GM12878 (cell line): Measurements from ENCODE around the gene TACR1. TPM values are rescaled to one million over a fixed set of nuclear protein-coding genes. Genes with fewer than 3 reads are reported as not detected.
"Not testable (repeated sequence)": the region's sequence is repeated elsewhere in the genome, so short reads cannot be mapped to it uniquely, and the experiment has no call there.

Experiments used
- ATAC-seq: fragments of 200-7000 bp; cut with Tn5 transposase; 3 replicates; pipeline ENCODE4 v1.9.1; 2020; ENCODE audit warnings: mild to moderate bottlenecking, moderate library complexity
- BruUV-seq: library from RNA; stranded (reverse); fragments of 400-500 nt; replicated peaks from 2 replicates; lab custom pipeline; 2021; lab: Mats Ljungman, UMichigan
- CTCF ChIA-PET: fragments of 300-600 bp; sonication (Branson Sonifier 250); formaldehyde crosslinking; extraction: SDS; loops from one replicate; lab custom pipeline; 2021; ENCODE audit warnings: inconsistent platforms; lab: Yijun Ruan, JAX
- POLR2A ChIA-PET: fragments of 350-600 bp; formaldehyde crosslinking; extraction: SDS; loops from one replicate; lab custom pipeline; 2021; ENCODE audit warnings: inconsistent platforms; lab: Charles Lee
- RAD21 ChIA-PET: fragments of 300-600 bp; sonication (Branson Sonifier 250); formaldehyde crosslinking; loops from one replicate; lab custom pipeline; 2023; ENCODE audit warnings: antibody characterized with exemption; ENCODE audit not compliant: unreplicated experiment; lab: Charles Lee
- SMC1A ChIA-PET: fragments of 300-600 bp; sonication (Branson Sonifier 250); formaldehyde crosslinking; loops from one replicate; lab custom pipeline; 2023; ENCODE audit not compliant: unreplicated experiment, uncharacterized antibody; lab: Charles Lee
- DNase-seq: peaks from one replicate; pipeline ENCODE4 v3.0.0-alpha.2; 2011; ENCODE audit warnings: low read depth, low spot score
- FAIRE-seq: peaks from 3 replicates; lab custom pipeline; 2011; peaks lifted over from hg19 to GRCh38; lab: Jason Lieb, UNC
- H2AFZ ChIP-seq: 2 replicates; pipeline ENCODE4 v1.6.0; 2011; ENCODE audit warnings: low read depth, low read length, control low read depth; ENCODE audit not compliant: control insufficient read depth
- H3K27ac ChIP-seq: 2 replicates; pipeline ENCODE4 v1.5.1; 2011; ENCODE audit warnings: control low read depth; ENCODE audit not compliant: control insufficient read depth, insufficient read depth
- H3K27me3 ChIP-seq, 2 experiments: replicated peaks in 1 of 2; 2 replicates each; pipeline versions ENCODE4 v1.6.0 to v1.6.1; 2011; ENCODE audit warnings: low read length in 1 of 2; ENCODE audit not compliant: control insufficient read depth in 2 of 2, insufficient read depth in 2 of 2
- H3K36me3 ChIP-seq, 2 experiments: 2 replicates each; pipeline ENCODE4 v1.5.1; 2011; ENCODE audit warnings: low read length in 1 of 2; ENCODE audit not compliant: control insufficient read depth in 2 of 2, insufficient read depth in 2 of 2
- H3K4me1 ChIP-seq: 2 replicates; pipeline ENCODE4 v1.6.1; 2011; ENCODE audit warnings: mild to moderate bottlenecking, low read length, moderate library complexity, mixed read lengths; ENCODE audit not compliant: control insufficient read depth, insufficient read depth
- H3K4me2 ChIP-seq: 2 replicates; pipeline ENCODE4 v1.6.0; 2011; ENCODE audit warnings: control low read depth; ENCODE audit not compliant: control insufficient read depth, insufficient read depth
- H3K4me3 ChIP-seq: fragments of 200-600 bp; sonication (generic); 2 replicates; pipeline ENCODE4 v1.5.1; 2016
- H3K79me2 ChIP-seq: 2 replicates; pipeline ENCODE4 v1.6.0; 2011; ENCODE audit warnings: low read length; ENCODE audit not compliant: control insufficient read depth, insufficient read depth
- H3K9ac ChIP-seq: 2 replicates; pipeline ENCODE4 v1.8.0; 2011; ENCODE audit warnings: low read length, control low read depth, mixed read lengths; ENCODE audit not compliant: control insufficient read depth, insufficient read depth
- H3K9me3 ChIP-seq: replicated peaks from 3 replicates; pipeline ENCODE4 v1.5.1; 2011; ENCODE audit warnings: mild to moderate bottlenecking, low read length; ENCODE audit not compliant: control insufficient read depth, insufficient read depth
- H4K20me1 ChIP-seq: 2 replicates; pipeline ENCODE4 v1.6.0; 2011; ENCODE audit not compliant: control insufficient read depth, insufficient read depth
- E2F8 ChIP-seq: fragments of 450-650 bp; IDR thresholded peaks from 2 replicates; pipeline ENCODE4 v1.6.1; 2018; ENCODE audit warnings: mild to moderate bottlenecking, low read depth, moderate library complexity; ENCODE audit not compliant: partially characterized antibody
- JUNB ChIP-seq: IDR thresholded peaks from 2 replicates; pipeline ENCODE4 v1.6.1; 2016; ENCODE audit warnings: antibody characterized with exemption, mild to moderate bottlenecking
- MEF2B ChIP-seq: fragments of 450-650 bp; IDR thresholded peaks from 2 replicates; pipeline ENCODE4 v1.6.1; 2018; ENCODE audit warnings: mild to moderate bottlenecking, moderate library complexity; ENCODE audit not compliant: partially characterized antibody, poor library complexity, severe bottlenecking
- RELA ChIP-seq: fragments of 450-650 bp; IDR thresholded peaks from 2 replicates; pipeline ENCODE4 v1.8.0; 2014; ENCODE audit warnings: borderline replicate concordance; ENCODE audit not compliant: partially characterized antibody
- SMAD5 ChIP-seq: IDR thresholded peaks from 2 replicates; pipeline ENCODE4 v1.6.1; 2016; ENCODE audit warnings: antibody characterized with exemption, low read depth
- ZSCAN29 ChIP-seq: fragments of 450-650 bp; IDR thresholded peaks from 2 replicates; pipeline ENCODE4 v1.6.1; 2017; ENCODE audit warnings: mild to moderate bottlenecking, moderate library complexity
- WGBS: methylation state at CpG from one replicate; pipeline ENCODE4 v1.1.6; 2016; ENCODE audit warnings: low lambda C conversion rate; ENCODE audit not compliant: insufficient replicate concordance, insufficient coverage; ENCODE audit errors: missing lambda C conversion rate; 5-methylcytosine and 5-hydroxymethylcytosine counted together
- in situ Hi-C: fragments of 300-500 bp; cut with MboI; formaldehyde crosslinking; loops from 9 replicates; pipeline ENCODE4 v1.14.3; 2018; ENCODE audit warnings: mixed read lengths
- intact Hi-C: fragments of 100-400 bp; cut with micrococcal nuclease; formaldehyde crosslinking; loops from one replicate; pipeline ENCODE4 v1.14.2; 2022; ENCODE audit not compliant: unreplicated experiment
- polyA plus RNA-seq, 11 experiments: library from polyadenylated mRNA; depleted of rRNA in 4 of 11; unstranded in 6 of 11; stranded (reverse) in 5 of 11; fragments of >200 nt; fragmentation: Nextera tagmentation in 4 of 11; fragmentation: Illumina TruSeq in 1 of 11; extraction: Ambion mirVana in 4 of 11; extraction: Trizol in 1 of 11; gene quantifications; 1 replicate in 1 of 11; 2 replicates in 10 of 11; pipeline versions ENCODE4 v1.2.1 to v1.2.3, GENCODE V29; 2011 to 2016; ENCODE audit warnings: inconsistent platforms in 2 of 11, missing spikeins in 2 of 11, low read depth in 1 of 11
- total RNA-seq, 4 experiments: library from RNA; depleted of rRNA in 3 of 4; stranded (reverse); fragments of >200 nt in 3 of 4; fragmentation: Illumina TruSeq in 1 of 4; extraction: Trizol in 1 of 4; gene quantifications; 2 replicates each; pipeline versions ENCODE4 v1.2.1 to v1.2.3, GENCODE V29; 2013 to 2021

The TACR1 gene
- total and polyA plus RNA-seq, 10 of the 15 experiments (the other 5 are each of a cell fraction or from before 2014, with no cell fraction given) = 0.04 to 1.4 (median 0.15) TPM

GRCh38 chr2:75153221-75153620, 46.1 kb downstream of the TACR1 start (continued):
- no peak for TF ChIP-seq E2F8
- TF ChIP-seq ZSCAN29 = no peak
- TF ChIP-seq JUNB = no peak
- TF ChIP-seq SMAD5 = no peak
- no peak for TF ChIP-seq RELA

GRCh38 chr2:75152243-75152642, 47.1 kb downstream of the TACR1 start:
- H3K36me3 ChIP-seq, BruUV-seq, DNase-seq, H3K79me2 ChIP-seq, H3K4me2 ChIP-seq, H3K4me1 ChIP-seq, in situ Hi-C loops, H3K27ac ChIP-seq, RAD21 ChIA-PET, POLR2A ChIA-PET, H3K27me3 ChIP-seq, H2AFZ ChIP-seq, ATAC-seq, H3K4me3 ChIP-seq, H3K9ac ChIP-seq, H4K20me1 ChIP-seq, FAIRE-seq, H3K9me3 ChIP-seq: not testable (repeated sequence)
- ChIA-PET SMC1A (interaction anchor here (0.6 to 0.7 kb wide), 2 partner anchors 9 to 280 kb away, joined by 3 read pairs; no protein-coding TSS in a partner anchor), CTCF (interaction anchor here (1.3 kb wide), 1 partner anchor 10 kb away, joined by 3 read pairs; no protein-coding TSS in a partner anchor)
- peak; percentile 27 for TF ChIP-seq MEF2B
- intact Hi-C loops = loop anchor here (5.0 kb wide), 1 partner anchor 95 kb away; no protein-coding TSS in a partner anchor
- WGBS = 15% methylated on average over 3 of the region's 3 CpGs

- ChIA-PET SMC1A (interaction anchor here (1.0 to 1.4 kb wide), 3 partner anchors 54 to 93 kb away, joined by 3 read pairs; no protein-coding TSS in a partner anchor), POLR2A (interaction anchor here (0.6 kb wide), 1 partner anchor 16 kb away, joined by 3 read pairs; no protein-coding TSS in a partner anchor)
- H3K79me2 ChIP-seq, H3K27me3 ChIP-seq, in situ Hi-C loops, FAIRE-seq, BruUV-seq, RAD21 ChIA-PET, H3K4me3 ChIP-seq, CTCF ChIA-PET, H3K9me3 ChIP-seq, H3K4me1 ChIP-seq, intact Hi-C loops, DNase-seq, H4K20me1 ChIP-seq, H3K27ac ChIP-seq, H3K4me2 ChIP-seq, H2AFZ ChIP-seq, H3K9ac ChIP-seq, ATAC-seq, H3K36me3 ChIP-seq: not testable (repeated sequence)
- WGBS = 25% methylated on average over 6 of the region's 6 CpGs
Measured at GRCh38 chr2:75147884-75148283, 51.4 kb downstream of the TACR1 start.
